NCI-H82 treated with DMSO at 0.1 percent for 48 hours (cell line): Measurements from ENCODE around the gene RYR2.
"Not testable (repeated sequence)": the region's sequence is repeated elsewhere in the genome, so short reads cannot be mapped to it uniquely, and the experiment has no call there.

ENCODE experiments used
- DNase-seq: peaks from one replicate; lab custom pipeline; 2025; ENCODE audit not compliant: unreplicated experiment; lab: John Stamatoyannopoulos, UW

The RYR2 gene

DNA sequence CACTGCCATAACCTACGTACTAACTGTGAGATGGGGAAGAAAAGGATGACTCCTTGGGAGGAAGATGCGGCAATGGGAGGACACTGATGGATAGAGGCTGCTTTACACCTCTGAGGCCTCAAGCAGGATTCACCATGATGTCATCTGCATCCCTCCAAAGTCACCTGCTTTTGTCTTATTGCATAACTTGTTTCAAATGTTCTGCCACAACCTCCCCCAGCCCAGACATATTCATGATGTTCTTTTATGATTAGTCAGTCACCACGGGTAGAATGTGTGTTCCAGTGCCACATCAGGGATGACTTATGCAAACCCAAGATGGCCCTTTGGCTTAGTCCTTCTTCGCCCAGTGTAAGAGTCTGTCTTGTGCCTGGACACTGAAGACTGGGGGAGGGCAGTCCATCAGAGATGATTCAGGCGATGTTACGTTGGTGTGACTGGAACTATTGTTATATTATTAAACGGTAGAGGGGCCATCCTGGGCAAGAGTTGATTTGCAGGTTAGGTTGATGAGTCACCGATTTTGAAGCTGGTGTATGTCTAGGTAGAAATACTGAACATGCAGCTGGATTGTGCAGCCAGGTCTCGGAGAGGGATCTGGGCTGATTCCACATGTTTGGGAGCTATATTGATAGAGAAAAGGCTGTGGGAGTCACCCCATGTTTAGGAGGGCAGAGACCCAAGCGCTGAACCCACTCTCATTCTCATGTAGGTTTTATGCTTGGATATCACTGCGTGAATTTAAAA, 32.6 kb downstream of the RYR2 start:
- no peak for DNase-seq

DNA sequence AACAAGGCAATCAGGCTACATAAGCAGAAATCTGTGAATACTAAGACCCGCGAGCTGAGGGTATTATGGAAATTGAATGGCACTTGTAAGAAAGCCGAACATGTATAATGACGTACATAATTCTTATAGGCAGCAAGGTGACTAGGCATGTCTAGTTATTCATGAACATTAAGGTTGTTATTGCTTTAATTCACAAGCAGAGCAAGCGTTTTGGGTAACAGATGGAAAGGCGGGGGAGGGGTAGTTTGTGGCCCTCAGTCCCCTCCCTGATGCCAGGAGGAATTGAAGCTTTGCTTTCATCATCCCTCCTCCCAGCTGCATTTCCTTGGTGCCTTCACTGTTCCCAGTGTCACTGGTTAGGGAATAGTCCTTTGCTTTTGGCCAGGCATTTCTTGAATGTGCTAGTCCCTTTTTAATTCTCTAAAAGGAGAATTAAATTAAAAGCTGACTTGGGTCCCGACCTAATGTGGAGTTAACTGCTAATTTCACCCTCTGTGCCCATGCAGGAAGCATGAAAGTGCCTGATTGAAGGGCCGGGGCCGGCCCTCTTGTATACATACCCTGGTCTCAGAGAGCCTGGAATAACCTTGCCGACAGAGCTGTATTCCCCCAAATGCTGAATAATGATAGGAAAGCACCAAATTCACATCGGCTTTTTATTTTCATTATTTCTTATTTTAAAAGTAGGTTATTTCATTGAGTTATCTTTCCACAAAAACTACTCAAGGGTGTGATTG, 42.5 kb downstream of the RYR2 start:
- DNase-seq: peak; percentile 63

DNA sequence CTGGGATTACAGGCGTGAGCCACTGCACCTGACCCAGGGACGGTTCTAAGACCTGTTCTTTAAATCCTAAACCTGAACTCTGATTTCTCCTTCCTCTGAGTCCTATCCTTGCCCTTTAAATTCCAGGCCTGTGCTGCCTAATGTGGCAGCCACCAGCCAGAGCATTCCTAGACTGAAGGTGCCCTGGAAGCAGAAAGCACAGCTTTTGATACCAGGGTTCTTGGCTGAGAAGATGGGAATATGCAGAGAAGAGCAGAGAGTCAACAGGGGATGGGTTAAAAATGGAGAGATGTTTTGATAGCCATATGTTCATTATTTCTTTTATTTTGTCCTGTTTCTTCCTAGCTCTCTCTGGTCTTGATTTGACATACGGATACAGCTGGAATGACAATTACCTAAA, 49.7 kb downstream of the RYR2 start:
- DNase-seq: no peak

DNA sequence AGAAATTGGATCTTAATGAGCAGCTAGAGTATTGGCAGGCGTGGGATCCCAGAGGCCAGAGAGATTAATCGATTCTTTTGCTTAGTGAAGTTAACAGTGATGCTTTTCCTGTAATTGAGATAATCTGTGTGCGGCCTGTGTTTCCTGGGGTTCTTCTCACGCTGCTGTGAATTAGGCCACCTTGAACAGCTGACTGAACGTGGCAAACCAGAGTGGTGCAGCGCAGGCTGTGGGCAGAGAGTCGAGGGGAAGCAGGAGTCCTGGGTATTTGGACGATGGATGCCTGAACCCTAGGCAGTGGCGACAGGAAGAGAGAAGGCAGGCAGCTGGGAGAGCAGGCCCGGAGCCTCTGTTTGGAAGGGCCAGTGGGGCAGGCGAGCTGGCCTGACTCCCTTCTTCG, 51.7 kb downstream of the RYR2 start:
- DNase-seq: no peak

DNA sequence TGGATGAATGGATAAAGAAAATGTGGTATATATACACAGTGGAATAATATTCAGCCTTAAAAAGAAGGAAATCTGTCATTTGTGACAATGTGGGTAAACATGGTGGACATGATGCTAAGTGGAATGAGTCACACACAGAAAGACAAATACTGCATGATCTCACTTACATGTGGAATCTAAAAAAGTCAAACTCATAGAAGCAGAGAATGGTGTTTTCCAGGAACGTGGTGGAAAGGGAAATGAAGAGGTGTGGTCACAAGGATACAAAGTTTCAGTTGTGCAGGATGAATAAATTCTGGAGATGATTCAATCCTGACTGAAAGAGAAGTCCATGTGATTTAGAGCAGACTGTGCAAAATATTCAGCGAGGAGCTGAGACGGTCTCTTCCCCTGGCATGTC, 56.6 kb downstream of the RYR2 start:
- no peak for DNase-seq

DNA sequence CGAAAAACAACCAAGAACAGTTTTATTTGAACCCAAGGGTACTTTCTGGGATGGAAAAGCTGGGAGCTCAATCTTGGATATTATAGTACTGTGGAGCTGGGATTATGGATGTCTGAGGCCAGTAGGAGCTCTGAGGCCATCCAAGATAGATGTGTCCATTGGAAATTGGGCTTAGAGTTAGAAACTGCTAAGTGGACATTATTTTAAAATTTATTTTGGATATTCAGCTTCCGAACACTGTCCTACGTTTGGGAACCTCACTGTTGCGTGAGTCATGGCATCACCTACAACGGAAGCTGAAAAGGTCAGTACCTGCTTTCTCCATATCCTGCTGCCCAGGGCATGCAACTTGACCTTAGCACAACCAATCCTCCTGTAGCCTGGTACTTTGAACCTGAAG, 61.0 kb downstream of the RYR2 start:
- no peak for DNase-seq

DNA sequence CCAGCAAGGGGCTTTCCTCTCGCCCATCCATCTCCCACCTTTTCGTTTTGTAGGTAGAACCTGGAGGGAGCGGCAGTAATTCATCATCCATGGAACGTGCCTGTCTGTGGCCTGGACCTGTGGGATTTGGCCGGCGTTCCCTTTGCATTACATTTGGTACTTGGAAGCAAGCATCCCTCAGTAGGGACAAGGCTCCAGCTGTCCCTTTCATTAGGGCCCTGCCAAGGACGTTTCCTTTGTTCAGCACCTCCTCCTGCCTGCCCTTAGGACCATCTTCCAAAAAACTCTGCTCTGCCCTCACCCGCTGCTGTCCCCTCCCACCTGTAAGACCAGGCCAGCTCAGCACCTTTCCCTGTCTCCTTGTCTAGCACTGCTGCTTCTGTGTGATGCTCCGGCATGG, 62.1 kb downstream of the RYR2 start:
- no peak for DNase-seq

DNA sequence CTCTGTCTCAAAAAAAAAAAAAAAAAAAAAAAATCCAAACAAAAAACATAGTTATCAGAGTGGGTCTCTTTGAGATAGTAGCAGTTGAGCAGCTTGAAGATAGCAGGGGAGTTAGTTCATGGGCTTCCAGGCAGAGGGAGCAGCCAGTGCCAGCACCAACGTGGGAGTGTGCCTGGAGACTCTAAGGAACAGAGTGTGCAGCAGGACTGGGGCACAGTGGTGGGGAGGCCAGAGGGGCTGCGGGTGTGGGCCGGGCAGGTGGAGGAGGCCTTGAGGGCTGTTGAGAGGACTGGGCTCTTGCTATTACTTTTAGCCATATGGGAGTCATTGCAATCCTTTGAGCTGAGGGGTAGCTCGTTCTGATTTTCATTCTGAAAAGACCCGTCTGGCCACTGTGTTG, 63.8 kb downstream of the RYR2 start:
- no peak for DNase-seq

DNA sequence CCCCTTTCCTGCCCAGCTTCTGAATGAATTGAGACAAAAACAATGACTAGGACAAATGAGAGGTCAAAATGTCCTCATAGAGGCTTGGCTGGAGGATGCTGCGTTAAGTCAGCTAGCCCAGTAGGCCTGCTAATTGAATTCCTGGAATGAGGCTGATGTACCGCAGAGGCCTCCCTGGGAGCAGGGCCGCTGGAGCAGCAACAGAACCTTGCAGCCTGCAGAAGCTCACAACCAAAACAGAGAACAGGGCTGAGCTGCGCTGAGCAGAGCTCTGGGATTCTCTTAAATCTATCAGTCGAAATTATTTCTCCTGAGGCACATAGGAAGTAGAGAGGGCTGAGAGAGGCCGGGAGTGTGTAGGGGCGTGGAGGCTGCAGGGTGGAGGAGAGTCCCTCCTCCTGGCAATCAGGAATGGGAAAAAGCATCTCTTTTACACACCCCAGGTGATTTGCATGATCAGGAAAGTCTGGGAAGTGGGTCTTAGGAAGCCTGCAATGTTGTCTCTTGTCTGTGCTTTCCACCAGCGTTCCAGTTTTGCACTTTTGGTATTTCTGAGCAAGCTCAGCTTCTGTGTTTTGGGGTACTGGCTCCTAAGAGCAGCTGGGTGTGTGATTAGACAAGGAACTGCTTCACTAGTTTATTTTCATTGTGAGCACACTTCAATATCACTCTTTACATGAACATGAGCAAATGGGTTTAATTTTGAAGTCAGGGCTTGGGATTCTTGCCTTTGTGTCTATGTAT, 66.5 kb downstream of the RYR2 start:
- DNase-seq: no peak

DNA sequence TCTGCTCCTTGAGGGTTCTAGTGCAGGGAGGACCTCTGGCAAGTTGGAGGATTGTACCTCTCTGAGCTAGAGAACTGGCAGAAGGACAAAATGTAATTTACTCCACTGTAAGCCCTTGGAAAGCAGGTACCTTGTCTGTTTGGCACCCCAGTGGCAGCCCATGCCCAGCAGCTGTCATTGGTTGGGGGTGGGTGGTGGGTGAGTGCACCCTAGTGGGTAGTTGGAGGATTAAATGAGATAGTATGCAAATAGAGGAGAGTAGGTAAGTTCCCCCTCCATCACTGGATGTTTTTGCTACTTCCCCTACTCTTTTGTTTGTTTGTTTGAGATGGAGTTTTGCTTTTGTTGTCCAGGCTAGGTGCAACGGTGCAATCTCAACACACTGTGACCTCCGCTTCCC, 69.8 kb downstream of the RYR2 start:
- no peak for DNase-seq

DNA sequence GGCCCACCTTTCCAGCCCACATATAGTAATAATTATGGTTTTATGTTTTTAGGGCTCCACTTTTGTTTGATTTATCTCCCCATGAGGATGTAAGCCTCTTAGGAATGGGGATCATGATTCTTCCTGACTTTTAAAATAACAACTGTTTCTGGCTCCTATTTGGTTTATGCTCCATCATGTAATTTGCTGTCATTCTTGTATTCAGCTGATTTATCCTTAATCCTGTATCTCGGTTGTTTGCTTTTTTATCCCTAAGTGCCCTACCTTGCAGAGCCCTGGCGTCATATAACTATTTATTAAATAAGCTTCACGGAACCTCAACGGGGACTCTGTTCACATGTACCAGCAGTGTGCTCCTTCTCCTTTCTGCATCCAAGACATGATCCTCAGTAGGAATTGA, 70.7 kb downstream of the RYR2 start:
- no peak for DNase-seq

DNA sequence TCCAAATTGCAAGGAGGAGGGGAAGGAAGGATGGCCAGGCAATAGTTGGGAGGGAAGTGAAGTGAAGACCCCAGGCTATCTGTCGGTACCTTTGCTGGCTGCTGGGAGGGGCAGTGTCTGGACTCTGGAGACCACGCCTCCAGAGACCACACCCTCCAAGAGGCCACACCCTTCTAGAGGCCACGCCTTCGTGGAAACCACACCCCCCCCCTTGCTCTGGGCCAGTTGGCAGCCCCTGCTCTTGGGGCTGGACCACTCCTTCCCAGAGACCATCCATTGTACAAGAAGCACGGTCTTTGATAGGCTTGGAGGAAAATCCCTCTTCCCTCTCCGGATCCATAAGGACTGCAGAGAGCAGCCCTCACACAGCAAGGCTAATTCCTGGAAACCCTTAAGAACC, 73.1 kb downstream of the RYR2 start:
- no peak for DNase-seq

DNA sequence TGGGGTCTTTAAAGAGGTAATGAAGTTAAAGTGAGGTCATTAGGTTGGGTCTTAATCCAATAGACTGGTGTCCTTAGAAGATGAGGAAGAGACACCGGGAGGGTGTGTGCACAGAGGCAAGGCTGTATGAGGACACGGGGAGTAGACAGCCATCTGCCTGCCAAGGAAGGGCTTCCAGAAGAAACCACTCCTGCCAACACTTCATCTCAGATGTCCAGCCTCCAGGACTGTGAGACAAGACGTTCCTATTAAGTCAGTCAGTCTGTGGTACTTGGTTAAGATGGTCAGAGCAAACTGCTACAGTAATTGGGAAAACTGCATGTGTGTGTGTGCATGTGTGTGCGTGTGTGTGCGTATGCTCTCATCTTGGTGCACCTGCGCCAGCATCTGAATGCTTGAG, 77.1 kb downstream of the RYR2 start:
- DNase-seq: peak; percentile 37

DNA sequence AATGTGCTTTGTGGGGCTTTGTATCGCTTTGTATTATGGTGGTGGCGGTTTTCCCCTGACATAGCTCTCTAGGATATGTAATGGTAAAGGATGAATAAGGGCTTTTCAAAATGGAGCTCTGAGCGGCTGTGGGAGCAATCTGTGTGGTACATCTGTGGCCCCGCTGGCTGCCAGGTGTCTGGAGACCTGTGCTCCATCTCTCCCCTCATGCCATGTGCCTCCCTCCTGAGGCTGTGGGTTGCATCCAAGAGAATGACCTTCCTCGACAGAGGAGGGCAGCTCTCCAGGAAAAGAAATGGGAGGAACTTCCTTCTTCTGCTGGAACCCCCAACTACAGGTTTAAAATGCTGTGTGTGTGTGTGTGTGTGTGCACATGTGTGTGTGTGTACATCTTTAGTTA, 78.7 kb downstream of the RYR2 start:
- no peak for DNase-seq

DNA sequence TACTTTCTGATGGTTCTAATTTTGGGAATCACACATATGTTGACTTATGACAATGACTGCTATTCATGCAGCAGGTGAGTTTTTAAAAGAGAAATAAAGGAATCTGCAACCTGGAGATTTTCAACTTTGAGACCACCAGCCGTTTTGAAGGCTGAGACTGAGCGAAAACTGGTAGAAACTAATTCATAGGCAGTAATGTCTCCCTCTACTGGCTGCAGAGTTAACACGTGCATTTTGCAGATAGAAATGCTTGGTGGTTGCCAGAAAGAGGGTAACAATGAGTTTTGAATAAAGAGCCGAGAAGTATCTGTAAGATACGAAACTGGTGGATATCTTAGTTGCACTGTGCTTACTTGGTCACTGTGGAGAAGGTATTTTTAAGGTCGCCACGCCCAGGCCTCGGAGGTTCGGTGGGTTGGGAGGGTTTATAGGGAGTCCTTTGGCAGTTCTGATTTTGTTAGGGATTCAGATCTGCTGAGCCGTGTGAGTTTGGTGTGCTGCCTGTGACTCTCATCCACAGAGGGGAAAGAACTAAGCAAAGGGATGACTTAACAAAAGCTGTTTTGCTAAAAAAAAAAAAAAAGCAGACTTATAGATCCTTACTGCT, 83.0 kb downstream of the RYR2 start:
- peak; percentile 3 for DNase-seq

DNA sequence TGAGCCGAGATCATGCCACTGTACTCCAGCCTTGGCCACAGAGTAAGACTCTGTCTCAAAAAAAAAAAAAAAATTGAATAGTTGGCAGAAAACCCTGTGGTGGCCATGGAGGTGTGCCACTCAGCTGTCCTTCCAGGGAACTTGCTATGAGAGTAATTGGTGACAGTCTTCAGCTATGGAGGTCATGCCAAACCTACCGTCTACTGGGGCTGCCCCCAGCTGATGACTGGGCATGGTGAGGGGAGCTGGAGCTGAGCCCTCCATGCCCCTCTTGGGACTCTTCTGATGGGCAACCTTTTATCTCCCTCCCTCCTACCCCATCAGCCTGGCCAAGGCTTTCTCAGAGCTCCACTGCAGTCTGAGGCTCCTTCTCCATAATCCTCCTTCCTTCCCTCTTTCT, 84.2 kb downstream of the RYR2 start:
- DNase-seq: no peak

DNA sequence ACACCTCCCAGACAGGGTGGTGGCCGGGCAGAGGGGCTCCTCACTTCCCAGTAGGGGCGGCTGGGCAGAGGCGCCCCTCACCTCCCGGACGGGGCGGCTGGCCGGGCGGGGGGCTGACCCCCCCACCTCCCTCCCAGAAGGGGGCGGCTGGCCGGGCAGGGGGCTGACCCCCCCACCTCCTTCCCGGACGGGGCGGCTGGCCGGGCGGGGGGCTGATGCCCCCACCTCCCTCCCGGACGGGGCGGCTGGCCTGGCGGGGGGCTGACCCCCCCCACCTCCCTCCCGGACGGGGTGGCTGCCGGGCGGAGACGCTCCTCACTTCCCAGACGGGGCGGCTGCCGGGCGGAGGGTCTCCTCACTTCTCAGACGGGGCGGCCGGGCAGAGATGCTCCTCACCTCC, 85.3 kb downstream of the RYR2 start:
- DNase-seq: not testable (repeated sequence)

DNA sequence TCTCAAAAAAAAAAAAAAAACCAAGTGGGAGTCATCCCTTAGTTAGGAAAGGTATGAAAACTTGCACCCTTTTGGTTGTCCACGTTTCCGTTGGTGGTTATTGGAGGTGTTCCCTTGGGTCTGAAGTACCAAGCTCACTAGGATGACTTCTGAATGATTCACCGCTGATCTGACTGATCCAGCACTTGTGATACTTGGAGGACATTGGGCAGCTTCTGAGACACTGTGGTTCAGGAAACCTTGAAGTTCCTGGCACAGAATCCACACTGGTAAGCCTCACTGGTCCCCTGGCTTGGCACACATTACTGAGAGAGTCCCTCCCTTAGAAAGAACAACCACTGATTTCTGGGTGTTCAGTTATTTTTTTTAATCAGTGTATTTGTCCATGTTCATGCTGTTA, 91.9 kb downstream of the RYR2 start:
- DNase-seq: no peak

DNA sequence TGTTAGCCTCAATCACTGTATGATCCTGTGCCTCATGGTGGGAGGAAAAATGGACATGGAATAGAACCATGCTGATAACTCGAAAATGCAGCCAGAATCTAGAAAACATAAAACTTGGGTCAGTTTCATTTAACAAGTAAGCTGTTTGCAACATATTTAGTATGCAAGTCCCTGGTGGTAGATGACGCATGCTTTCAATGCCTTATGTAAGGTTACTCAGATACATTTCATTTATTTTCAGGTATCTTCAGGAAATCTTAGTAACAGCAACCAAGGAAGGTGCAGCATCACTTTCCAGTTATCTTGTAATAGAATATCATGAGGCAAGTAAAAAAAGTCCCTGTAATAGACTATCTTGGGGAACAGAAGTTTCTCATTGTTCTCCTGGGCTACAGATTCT, 92.9 kb downstream of the RYR2 start:
- DNase-seq: no peak

DNA sequence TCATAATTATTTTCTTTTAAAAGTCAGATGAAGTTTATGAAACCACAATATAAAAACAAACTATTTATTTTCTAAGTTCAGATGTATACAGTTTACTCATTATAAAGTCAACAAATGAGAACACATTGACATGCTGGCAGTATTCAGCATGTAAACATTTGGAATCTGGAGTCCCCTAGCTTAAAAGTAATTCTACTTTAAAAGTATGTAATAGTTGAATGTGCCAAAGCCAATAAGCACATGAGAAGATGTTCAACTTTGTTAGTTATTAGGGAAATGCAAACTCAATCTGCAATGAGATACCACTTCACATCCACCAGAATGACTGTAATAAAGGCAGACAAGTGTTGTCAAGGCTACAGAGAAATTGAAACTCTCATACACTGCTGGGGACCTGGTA, 96.6 kb downstream of the RYR2 start:
- DNase-seq: no peak

DNA sequence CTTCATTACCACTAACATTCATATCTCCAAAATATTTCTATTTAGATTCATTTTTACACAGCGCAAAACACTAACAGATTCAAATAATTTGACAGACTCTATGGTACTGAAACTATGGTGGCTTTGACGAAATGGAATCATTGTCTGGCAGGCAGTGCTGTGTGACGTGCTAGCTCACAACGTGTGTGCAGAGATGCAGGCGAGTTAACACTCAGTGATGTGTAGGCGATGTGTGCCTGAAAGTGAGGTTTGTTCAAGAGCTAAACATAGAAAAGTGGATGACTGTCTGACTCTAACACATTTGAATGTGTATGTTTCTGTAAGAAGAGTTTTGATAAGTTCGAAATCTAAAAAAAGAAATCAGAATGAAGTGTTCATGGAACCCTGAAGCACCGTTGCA, 97.7 kb downstream of the RYR2 start:
- no peak for DNase-seq

DNA sequence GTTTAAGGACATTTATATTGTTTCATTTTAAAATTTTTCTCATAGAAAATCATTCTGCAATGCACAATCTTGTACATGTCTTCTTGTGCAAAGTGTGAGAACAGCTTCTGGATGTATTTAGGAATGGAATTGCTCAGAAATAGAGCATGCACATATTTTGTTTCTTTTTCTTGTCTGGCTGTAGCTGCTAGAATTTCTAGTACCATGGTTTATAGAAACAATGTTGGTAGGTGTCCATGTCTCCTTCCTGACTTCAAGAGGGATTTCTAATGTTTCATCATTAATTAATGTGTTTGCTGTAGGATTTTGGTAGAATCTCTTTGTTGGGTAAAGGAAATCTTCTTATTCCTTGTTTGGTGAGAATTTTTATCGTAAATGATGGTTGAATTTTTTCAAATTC, 99.0 kb downstream of the RYR2 start:
- no peak for DNase-seq
